Measurements from ENCODE around the gene BLZF1.
"Not testable (repeated sequence)": the region's sequence is repeated elsewhere in the genome, so short reads cannot be mapped to it uniquely, and the experiment has no call there.

BLZF1 gene

GRCh38 chr1:169363046-169363730, 4.8 kb upstream of the BLZF1 start:
- Histone ChIP-seq H3K4me1 (ENCODE audit: insufficient read depth, low read length) (peaks cover 11% of the 10 kb centered on the region), H3K4me3 (ENCODE audit: low read depth in 1 of 2, low read length in 2 of 2) (no peak overlapping the region), H3K36me3 (ENCODE audit: insufficient read depth, low read length) (no peaks in the 10 kb centered on the region), H3K9me3 (ENCODE audit: low read length) (no peaks in the 10 kb centered on the region), H3K9ac (ENCODE audit: low read length) (no peak overlapping the region), H3K27ac (ENCODE audit: low read depth, low read length) (no peak overlapping the region), H3K27me3 (ENCODE audit: control insufficient read depth in 1 of 2, insufficient read depth in 2 of 2, low read length in 2 of 2) (no peaks in the 10 kb centered on the region)

GRCh38 chr1:169364948-169365347, 3.0 kb upstream of the BLZF1 start:
- no peak overlapping the region for H3K27ac ChIP-seq (ENCODE audit: low read depth, low read length)
- no peaks in the 10 kb centered on the region for H3K9me3 ChIP-seq (ENCODE audit: low read length)
- H3K4me1 ChIP-seq (ENCODE audit: insufficient read depth, low read length): peaks cover 15% of the 10 kb centered on the region
- H3K27me3 ChIP-seq (ENCODE audit: control insufficient read depth in 1 of 2, insufficient read depth in 2 of 2, low read length in 2 of 2): no peaks in the 10 kb centered on the region
- no peak overlapping the region for H3K4me3 ChIP-seq (ENCODE audit: low read depth in 1 of 2, low read length in 2 of 2)
- peaks cover 3% of the 10 kb centered on the region for H3K36me3 ChIP-seq (ENCODE audit: insufficient read depth, low read length)
- no peak overlapping the region for H3K9ac ChIP-seq (ENCODE audit: low read length)

DNA sequence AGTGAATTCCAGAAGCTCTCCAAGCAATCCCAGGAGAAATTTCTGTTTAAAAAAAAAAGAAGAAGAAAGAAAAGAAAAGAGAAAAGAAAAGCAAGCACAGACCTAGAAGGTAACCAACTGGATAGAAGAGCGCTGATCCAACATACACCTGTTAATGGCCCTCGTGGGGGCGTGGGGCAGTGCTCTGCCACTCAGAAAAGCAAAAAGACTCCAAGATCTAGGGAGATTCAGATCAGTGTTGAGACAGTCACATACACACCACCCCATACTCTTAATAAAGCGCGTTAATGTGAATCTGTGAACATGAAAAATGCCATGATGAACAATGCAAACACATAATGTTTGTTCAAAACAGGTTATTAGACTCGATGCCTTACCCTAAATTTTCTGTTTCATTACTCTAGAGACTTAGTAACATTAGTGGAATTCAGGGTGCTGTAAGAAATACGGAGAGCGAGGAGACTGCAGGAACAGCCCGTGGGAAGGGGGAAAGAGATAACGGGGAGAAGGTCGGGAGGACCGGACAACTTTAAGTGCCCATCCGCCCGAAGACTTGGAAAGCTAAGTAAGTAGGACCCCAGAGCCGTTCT, 804 bp upstream of the BLZF1 start:
- Histone ChIP-seq H3K9me3 (ENCODE audit: low read length) (no peaks in the 10 kb centered on the region), H3K4me3 (ENCODE audit: low read depth in 1 of 2, low read length in 2 of 2) (peak overlapping the region; percentile 47 to 89), H3K27me3 (ENCODE audit: control insufficient read depth in 1 of 2, insufficient read depth in 2 of 2, low read length in 2 of 2) (no peaks in the 10 kb centered on the region), H3K4me1 (ENCODE audit: insufficient read depth, low read length) (peaks cover 15% of the 10 kb centered on the region), H3K27ac (ENCODE audit: low read depth, low read length) (peak overlapping the region; percentile 45), H3K9ac (ENCODE audit: low read length) (peak overlapping the region; percentile 78), H3K36me3 (ENCODE audit: insufficient read depth, low read length) (peaks cover 11% of the 10 kb centered on the region)

DNA sequence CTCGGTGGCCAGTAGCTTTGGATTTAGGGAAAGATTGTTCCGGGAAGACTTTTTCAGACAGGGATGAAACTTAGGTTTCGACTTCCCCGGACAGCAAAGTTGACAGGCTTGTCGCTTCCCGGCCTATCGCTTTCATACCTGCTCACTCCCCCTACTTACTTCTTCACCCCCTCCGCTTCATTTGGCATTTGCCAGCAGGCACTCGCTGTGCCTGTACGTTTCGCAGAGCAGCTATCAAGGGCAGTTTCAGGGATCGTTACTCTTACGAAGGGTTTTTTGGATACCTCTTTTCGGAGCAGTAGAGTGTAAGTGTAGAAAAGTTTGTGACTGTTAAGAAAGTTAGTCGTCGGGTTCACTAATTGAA, 393 bp downstream of the BLZF1 start:
- peaks cover 15% of the 10 kb centered on the region for H3K4me1 ChIP-seq (ENCODE audit: insufficient read depth, low read length)
- no peaks in the 10 kb centered on the region for H3K9me3 ChIP-seq (ENCODE audit: low read length)
- H3K27ac ChIP-seq (ENCODE audit: low read depth, low read length): peak overlapping the region; percentile 83
- H3K36me3 ChIP-seq (ENCODE audit: insufficient read depth, low read length): peaks cover 15% of the 10 kb centered on the region
- H3K9ac ChIP-seq (ENCODE audit: low read length): peak overlapping the region; percentile 78
- H3K4me3 ChIP-seq (ENCODE audit: low read depth in 1 of 2, low read length in 2 of 2): peak overlapping the region; percentile 47 to 89
- no peaks in the 10 kb centered on the region for H3K27me3 ChIP-seq (ENCODE audit: control insufficient read depth in 1 of 2, insufficient read depth in 2 of 2, low read length in 2 of 2)

DNA sequence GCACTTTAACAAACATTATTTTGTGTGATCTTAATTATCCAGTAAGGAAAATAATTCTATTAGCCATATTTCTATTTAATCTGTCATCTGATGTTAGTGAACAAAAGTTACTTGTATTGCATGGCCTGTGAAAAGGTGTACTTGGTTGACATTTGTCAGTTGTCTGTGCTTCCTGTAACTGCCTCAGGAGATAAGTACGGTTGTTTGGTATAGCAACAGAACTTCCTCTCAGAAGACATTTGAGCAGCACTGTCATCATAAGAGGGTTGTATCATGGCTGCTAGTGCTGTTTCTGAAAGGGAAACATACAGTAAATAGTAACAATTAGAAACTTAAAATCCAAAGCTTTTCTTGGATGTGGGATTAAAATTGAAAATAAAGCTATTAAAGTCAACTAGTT, 3.4 kb downstream of the BLZF1 start:
- Histone ChIP-seq H3K9me3 (ENCODE audit: low read length) (no peaks in the 10 kb centered on the region), H3K4me3 (ENCODE audit: low read depth in 1 of 2, low read length in 2 of 2) (no peak overlapping the region), H3K9ac (ENCODE audit: low read length) (no peak overlapping the region), H3K36me3 (ENCODE audit: insufficient read depth, low read length) (peaks cover 19% of the 10 kb centered on the region), H3K4me1 (ENCODE audit: insufficient read depth, low read length) (peaks cover 13% of the 10 kb centered on the region), H3K27me3 (ENCODE audit: control insufficient read depth in 1 of 2, insufficient read depth in 2 of 2, low read length in 2 of 2) (no peaks in the 10 kb centered on the region), H3K27ac (ENCODE audit: low read depth, low read length) (no peak overlapping the region)

DNA sequence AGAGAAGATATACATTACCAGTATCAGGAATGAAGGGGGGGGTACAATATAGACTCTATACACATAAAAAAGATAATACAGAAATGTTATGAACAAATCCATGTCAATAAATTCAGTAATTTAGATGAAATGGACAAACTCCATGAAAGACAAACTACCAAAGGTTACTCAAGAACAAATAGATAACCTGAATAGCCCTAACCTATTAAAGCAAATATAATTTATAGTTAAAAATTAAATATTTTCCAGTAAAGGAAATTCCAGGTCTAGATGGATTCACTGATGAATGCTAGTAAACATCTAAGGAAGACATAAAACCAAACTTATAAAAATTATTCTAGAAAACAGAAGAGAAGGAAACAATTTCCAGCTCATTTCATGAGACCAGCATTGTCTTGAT, 13.2 kb downstream of the BLZF1 start:
- no peaks in the 10 kb centered on the region for H3K9me3 ChIP-seq (ENCODE audit: low read length)
- H3K9ac ChIP-seq (ENCODE audit: low read length): no peak overlapping the region
- no peaks in the 10 kb centered on the region for H3K4me1 ChIP-seq (ENCODE audit: insufficient read depth, low read length)
- peaks cover 63% of the 10 kb centered on the region for H3K36me3 ChIP-seq (ENCODE audit: insufficient read depth, low read length)
- no peak overlapping the region for H3K27ac ChIP-seq (ENCODE audit: low read depth, low read length)
- H3K4me3 ChIP-seq (ENCODE audit: low read depth in 1 of 2, low read length in 2 of 2): no peak overlapping the region
- H3K27me3 ChIP-seq (ENCODE audit: control insufficient read depth in 1 of 2, insufficient read depth in 2 of 2, low read length in 2 of 2): no peaks in the 10 kb centered on the region

- Histone ChIP-seq H3K4me1 (ENCODE audit: insufficient read depth, low read length) (no peaks in the 10 kb centered on the region), H3K9ac (ENCODE audit: low read length) (no peak overlapping the region), H3K27me3 (ENCODE audit: control insufficient read depth in 1 of 2, insufficient read depth in 2 of 2, low read length in 2 of 2) (no peaks in the 10 kb centered on the region), H3K4me3 (ENCODE audit: low read depth in 1 of 2, low read length in 2 of 2) (no peak overlapping the region), H3K9me3 (ENCODE audit: low read length) (no peaks in the 10 kb centered on the region), H3K27ac (ENCODE audit: low read depth, low read length) (no peak overlapping the region), H3K36me3 (ENCODE audit: insufficient read depth, low read length) (peaks cover 57% of the 10 kb centered on the region)
Measured at GRCh38 chr1:169383449-169383848, 15.5 kb downstream of the BLZF1 start.

GRCh38 chr1:169387399-169387798, 19.4 kb downstream of the BLZF1 start:
- no peaks in the 10 kb centered on the region for H3K27me3 ChIP-seq (ENCODE audit: control insufficient read depth in 1 of 2, insufficient read depth in 2 of 2, low read length in 2 of 2)
- no peaks in the 10 kb centered on the region for H3K9me3 ChIP-seq (ENCODE audit: low read length)
- H3K36me3 ChIP-seq (ENCODE audit: insufficient read depth, low read length): peaks cover 52% of the 10 kb centered on the region
- no peaks in the 10 kb centered on the region for H3K4me1 ChIP-seq (ENCODE audit: insufficient read depth, low read length)
- no peak overlapping the region for H3K27ac ChIP-seq (ENCODE audit: low read depth, low read length)
- no peak overlapping the region for H3K4me3 ChIP-seq (ENCODE audit: low read depth in 1 of 2, low read length in 2 of 2)
- no peak overlapping the region for H3K9ac ChIP-seq (ENCODE audit: low read length)

GRCh38 chr1:169390303-169390702, 22.3 kb downstream of the BLZF1 start:
- H3K27me3 ChIP-seq (ENCODE audit: control insufficient read depth in 1 of 2, insufficient read depth in 2 of 2, low read length in 2 of 2): no peaks in the 10 kb centered on the region
- H3K4me1 ChIP-seq (ENCODE audit: insufficient read depth, low read length): no peaks in the 10 kb centered on the region
- no peak overlapping the region for H3K9ac ChIP-seq (ENCODE audit: low read length)
- H3K36me3 ChIP-seq (ENCODE audit: insufficient read depth, low read length): peaks cover 39% of the 10 kb centered on the region
- no peak overlapping the region for H3K27ac ChIP-seq (ENCODE audit: low read depth, low read length)
- H3K4me3 ChIP-seq (ENCODE audit: low read depth in 1 of 2, low read length in 2 of 2): no peak overlapping the region
- H3K9me3 ChIP-seq (ENCODE audit: low read length): no peaks in the 10 kb centered on the region

- Histone ChIP-seq H3K9ac (ENCODE audit: low read length) (no peak overlapping the region), H3K9me3 (ENCODE audit: low read length) (no peaks in the 10 kb centered on the region), H3K36me3 (ENCODE audit: insufficient read depth, low read length) (peaks cover 25% of the 10 kb centered on the region), H3K4me3 (ENCODE audit: low read depth in 1 of 2, low read length in 2 of 2) (no peak overlapping the region), H3K27me3 (ENCODE audit: control insufficient read depth in 1 of 2, insufficient read depth in 2 of 2, low read length in 2 of 2) (no peaks in the 10 kb centered on the region), H3K4me1 (ENCODE audit: insufficient read depth, low read length) (no peaks in the 10 kb centered on the region), H3K27ac (ENCODE audit: low read depth, low read length) (no peak overlapping the region)
Measured at GRCh38 chr1:169392406-169392805, 24.4 kb downstream of the BLZF1 start.

GRCh38 chr1:169395955-169396354, 28.0 kb downstream of the BLZF1 start:
- Histone ChIP-seq H3K4me1 (ENCODE audit: insufficient read depth, low read length) (no peaks in the 10 kb centered on the region), H3K27ac (ENCODE audit: low read depth, low read length) (no peak overlapping the region), H3K36me3 (ENCODE audit: insufficient read depth, low read length) (peaks cover 9% of the 10 kb centered on the region), H3K4me3 (ENCODE audit: low read depth in 1 of 2, low read length in 2 of 2) (no peak overlapping the region), H3K9me3 (ENCODE audit: low read length) (no peaks in the 10 kb centered on the region), H3K9ac (ENCODE audit: low read length) (no peak overlapping the region), H3K27me3 (ENCODE audit: control insufficient read depth in 1 of 2, insufficient read depth in 2 of 2, low read length in 2 of 2) (no peaks in the 10 kb centered on the region)

GRCh38 chr1:169402578-169402977, 34.6 kb downstream of the BLZF1 start:
- H3K4me1 ChIP-seq (ENCODE audit: insufficient read depth, low read length); H3K36me3 ChIP-seq (ENCODE audit: insufficient read depth, low read length); H3K9ac ChIP-seq (ENCODE audit: low read length); H3K4me3 ChIP-seq (ENCODE audit: low read depth in 1 of 2, low read length in 2 of 2); H3K27me3 ChIP-seq (ENCODE audit: control insufficient read depth in 1 of 2, insufficient read depth in 2 of 2, low read length in 2 of 2); H3K27ac ChIP-seq (ENCODE audit: low read depth, low read length); H3K9me3 ChIP-seq (ENCODE audit: low read length): not testable (repeated sequence)

Data from muscle layer of colon (tissue), 2 donors.